Upper lobe of left lung (tissue), 4 donors: ENCODE results near the gene DGKB.

ENCODE experiments used
- POLR2A ChIP-seq, 4 donors: fragments of 450-650 bp; IDR thresholded peaks; one replicate each; pipeline ENCODE4 v1.5.1; 2016 to 2017; ENCODE audit warnings: antibody characterized with exemption in 4 of 4, mild to moderate bottlenecking in 2 of 4
- POLR2AphosphoS5 ChIP-seq, 2 donors: sonication (generic); formaldehyde crosslinking; IDR thresholded peaks; one replicate each; pipeline ENCODE4 v1.5.1; 2017; ENCODE audit warnings: antibody characterized with exemption in 2 of 2
- TF ChIP-seq, protein P1 (sequence below), 6 experiments: fragments of 450-650 bp in 4 of 6; fragments of 200-600 bp in 2 of 6; sonication (generic) in 2 of 6; IDR thresholded peaks; one replicate each; pipeline ENCODE4 v1.5.1; 2016 to 2019; ENCODE audit warnings: antibody characterized with exemption in 6 of 6

DNA sequence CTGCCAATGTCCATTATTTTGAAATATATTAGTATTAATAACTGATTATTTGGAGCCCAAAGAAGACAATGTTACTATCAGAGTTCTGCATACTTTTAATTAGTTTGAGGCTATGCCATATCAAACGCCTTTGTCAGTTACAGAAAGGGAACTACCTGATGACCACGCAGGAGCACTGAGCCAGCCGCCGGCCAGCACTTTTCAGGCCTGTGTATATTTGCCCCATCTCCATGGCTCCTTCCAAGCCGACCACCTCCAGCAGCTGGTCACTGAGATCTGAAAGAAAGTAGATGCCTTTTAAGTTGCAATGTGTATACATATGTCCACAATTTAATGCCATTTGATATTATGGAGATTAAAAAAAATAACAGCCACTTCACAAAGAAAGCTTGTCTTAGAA, 724.7 kb downstream of the DGKB start:
- TF ChIP-seq, protein P1, sequence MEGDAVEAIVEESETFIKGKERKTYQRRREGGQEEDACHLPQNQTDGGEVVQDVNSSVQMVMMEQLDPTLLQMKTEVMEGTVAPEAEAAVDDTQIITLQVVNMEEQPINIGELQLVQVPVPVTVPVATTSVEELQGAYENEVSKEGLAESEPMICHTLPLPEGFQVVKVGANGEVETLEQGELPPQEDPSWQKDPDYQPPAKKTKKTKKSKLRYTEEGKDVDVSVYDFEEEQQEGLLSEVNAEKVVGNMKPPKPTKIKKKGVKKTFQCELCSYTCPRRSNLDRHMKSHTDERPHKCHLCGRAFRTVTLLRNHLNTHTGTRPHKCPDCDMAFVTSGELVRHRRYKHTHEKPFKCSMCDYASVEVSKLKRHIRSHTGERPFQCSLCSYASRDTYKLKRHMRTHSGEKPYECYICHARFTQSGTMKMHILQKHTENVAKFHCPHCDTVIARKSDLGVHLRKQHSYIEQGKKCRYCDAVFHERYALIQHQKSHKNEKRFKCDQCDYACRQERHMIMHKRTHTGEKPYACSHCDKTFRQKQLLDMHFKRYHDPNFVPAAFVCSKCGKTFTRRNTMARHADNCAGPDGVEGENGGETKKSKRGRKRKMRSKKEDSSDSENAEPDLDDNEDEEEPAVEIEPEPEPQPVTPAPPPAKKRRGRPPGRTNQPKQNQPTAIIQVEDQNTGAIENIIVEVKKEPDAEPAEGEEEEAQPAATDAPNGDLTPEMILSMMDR (IDR thresholded peaks at IDR 0.05): no peak
- no peak for TF ChIP-seq POLR2A (IDR thresholded peaks at IDR 0.05)
- TF ChIP-seq POLR2AphosphoS5 (IDR thresholded peaks at IDR 0.05): no peak
